HUES48 (cell line): Measurements from ENCODE around the gene RPS6KA4.

Experiments used
- H3K27ac ChIP-seq: one replicate; pipeline ENCODE4 v1.7.0; 2013; ENCODE audit warnings: low read depth, low read length, inconsistent platforms
- H3K27me3 ChIP-seq: 2 replicates; pipeline ENCODE4 v1.6.1; 2013; ENCODE audit warnings: mild to moderate bottlenecking, low read length; ENCODE audit not compliant: control insufficient read depth, insufficient read depth
- H3K36me3 ChIP-seq: 2 replicates; pipeline ENCODE4 v1.6.1; 2013; ENCODE audit warnings: low read length; ENCODE audit not compliant: control insufficient read depth, insufficient read depth
- H3K4me1 ChIP-seq: 2 replicates; pipeline ENCODE4 v1.6.1; 2013; ENCODE audit warnings: mild to moderate bottlenecking, low read length; ENCODE audit not compliant: control insufficient read depth, insufficient read depth
- H3K4me3 ChIP-seq: 2 replicates; pipeline ENCODE4 v1.5.1; 2013; ENCODE audit warnings: mild to moderate bottlenecking, low read depth, low read length
- H3K9ac ChIP-seq: 2 replicates; pipeline ENCODE4 v1.6.1; 2013; ENCODE audit warnings: mild to moderate bottlenecking, low read depth, low read length, moderate library complexity
- H3K9me3 ChIP-seq: 2 replicates; pipeline ENCODE4 v1.6.1; 2013; ENCODE audit warnings: low read length; ENCODE audit not compliant: control insufficient read depth, insufficient read depth

Gene RPS6KA4

DNA sequence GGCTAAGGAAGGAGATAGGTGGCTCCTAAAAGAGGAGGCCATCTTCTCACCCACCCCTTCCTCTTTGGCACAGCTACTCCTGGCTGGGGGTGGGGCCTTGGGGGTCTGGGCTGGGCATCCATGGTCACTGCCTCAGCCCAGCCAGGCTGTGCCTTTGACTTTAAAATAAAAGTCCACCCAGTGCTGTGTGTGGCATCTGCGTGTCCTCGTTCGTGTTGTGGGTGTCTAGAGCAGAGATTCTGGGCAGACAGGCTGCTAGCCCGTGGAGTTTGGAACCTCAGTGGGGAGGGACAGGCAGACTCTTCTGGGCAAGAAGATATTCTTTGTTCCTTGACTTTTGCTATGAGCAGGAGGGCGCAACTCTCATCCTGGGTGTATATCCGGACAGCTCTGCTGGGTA, 13.1 kb downstream of the RPS6KA4 start:
- H3K36me3 ChIP-seq: peaks cover 6% of the 10 kb centered on the region; the same call in 1 of the 2 replicates
- no peak overlapping the region for H3K9ac ChIP-seq
- H3K9me3 ChIP-seq: no peaks in the 10 kb centered on the region
- H3K27ac ChIP-seq: no peak overlapping the region
- H3K4me3 ChIP-seq: no peak overlapping the region
- H3K27me3 ChIP-seq: no peaks in the 10 kb centered on the region
- H3K4me1 ChIP-seq: 0 out of 2 replicates have a peak, but pooled peaks cover 3% of the 10 kb centered on the region

DNA sequence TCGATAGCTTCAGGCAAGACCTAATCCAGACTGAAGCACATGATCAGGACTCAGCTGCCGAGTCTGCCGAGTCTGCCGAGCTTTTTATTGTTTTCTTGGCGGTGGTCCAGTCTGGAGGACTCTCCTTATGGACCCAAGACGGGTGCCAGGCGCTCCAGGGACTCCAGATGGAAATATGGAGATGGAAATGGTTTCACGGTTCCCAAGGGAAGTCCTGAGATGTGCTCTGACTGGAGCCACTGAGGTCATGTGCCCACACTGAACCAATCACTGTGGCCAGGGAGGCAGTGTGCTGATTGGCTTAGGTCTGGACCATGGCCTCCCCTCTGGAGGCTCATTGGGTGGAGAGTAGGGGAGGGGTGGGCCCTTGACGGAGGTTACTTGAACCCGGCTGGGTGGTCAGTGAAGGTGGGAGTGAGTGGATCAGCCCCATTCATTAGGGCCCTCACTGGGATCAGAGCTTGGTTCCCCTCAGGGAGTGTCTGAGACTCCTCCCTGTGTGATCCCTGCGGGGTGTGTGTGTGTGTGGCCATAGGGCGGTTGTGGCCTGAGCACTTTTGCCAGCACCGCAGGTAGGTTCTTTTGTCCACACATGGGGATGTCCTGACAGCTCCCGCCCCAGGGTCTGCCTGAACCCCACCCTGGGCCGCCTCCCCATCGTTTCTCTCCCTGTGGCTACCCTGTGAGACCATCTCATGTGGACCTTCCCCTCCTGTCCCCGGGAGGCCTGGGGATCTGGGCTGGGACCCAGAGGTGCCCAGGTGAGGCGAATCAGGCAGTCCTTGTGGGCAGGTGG, 14.0 kb downstream of the RPS6KA4 start:
- Histone ChIP-seq H3K9me3 (no peaks in the 10 kb centered on the region), H3K4me1 (0 out of 2 replicates have a peak, but pooled peaks cover 3% of the 10 kb centered on the region), H3K9ac (no peak overlapping the region), H3K4me3 (peak overlapping the region; percentile 26; the same call in 1 of the 2 replicates), H3K36me3 (peaks cover under 1% of the 10 kb centered on the region; the same call in 1 of the 2 replicates), H3K27ac (peak overlapping the region; percentile 67), H3K27me3 (no peaks in the 10 kb centered on the region)

- no peak overlapping the region for H3K9ac ChIP-seq
- 0 out of 2 replicates have a peak, but pooled peaks cover 3% of the 10 kb centered on the region for H3K4me1 ChIP-seq
- H3K36me3 ChIP-seq: no peaks in the 10 kb centered on the region
- H3K4me3 ChIP-seq: peak overlapping the region; percentile 26; the same call in 1 of the 2 replicates
- H3K27me3 ChIP-seq: no peaks in the 10 kb centered on the region
- no peaks in the 10 kb centered on the region for H3K9me3 ChIP-seq
- peak overlapping the region; percentile 67 for H3K27ac ChIP-seq
Measured at GRCh38 chr11:64373598-64373974, 14.6 kb downstream of the RPS6KA4 start.

DNA sequence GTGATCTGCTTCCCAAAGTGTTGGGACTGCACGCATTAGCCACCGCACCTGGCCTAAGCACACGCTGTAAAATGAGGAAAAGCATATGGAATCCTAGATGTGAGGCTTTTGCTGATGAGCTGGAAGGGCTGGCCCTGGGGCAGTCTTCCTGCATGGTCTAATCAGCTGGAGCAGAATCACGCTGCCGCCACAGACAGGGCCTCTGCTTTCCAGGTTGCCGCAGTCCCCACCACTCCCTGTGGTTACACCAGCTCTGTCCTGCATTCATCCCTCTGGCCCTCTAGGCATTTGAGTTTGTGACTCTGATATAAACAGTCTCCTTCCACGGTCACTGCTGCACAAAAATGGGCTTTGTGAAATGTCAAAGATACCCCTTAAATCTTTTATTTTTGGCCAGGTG, 17.1 kb downstream of the RPS6KA4 start:
- Histone ChIP-seq H3K4me3 (no peak overlapping the region), H3K36me3 (no peaks in the 10 kb centered on the region), H3K27me3 (no peaks in the 10 kb centered on the region), H3K27ac (no peak overlapping the region), H3K9me3 (no peaks in the 10 kb centered on the region), H3K9ac (no peak overlapping the region), H3K4me1 (0 out of 2 replicates have a peak, but pooled peaks cover 3% of the 10 kb centered on the region)

DNA sequence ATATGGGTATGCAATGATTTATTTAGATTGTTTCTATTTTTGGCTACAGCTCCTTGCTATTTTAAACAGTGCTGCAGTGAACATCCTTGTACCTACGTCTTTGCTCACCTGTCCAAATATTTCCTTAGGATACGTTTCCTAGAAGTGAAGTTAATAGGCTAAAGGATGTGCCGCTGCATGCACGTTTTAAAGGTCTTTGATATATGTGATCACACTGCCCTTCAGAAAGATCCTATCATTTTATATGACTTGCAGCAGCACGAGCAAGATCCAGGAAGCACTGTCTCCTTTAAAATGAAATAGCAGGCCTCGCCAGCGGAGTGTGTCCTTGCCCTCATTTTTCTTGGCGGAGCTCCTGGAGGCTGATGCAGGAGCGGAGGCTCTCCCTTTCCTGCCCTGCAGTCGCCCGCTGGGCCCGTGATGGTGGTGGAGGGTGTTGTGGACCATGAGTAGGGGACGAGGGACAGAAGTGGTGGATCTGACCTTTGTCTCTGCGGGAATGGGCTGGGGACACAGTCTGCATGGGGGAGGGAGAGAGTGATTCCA, 19.4 kb downstream of the RPS6KA4 start:
- H3K27me3 ChIP-seq: no peaks in the 10 kb centered on the region
- 0 out of 2 replicates have a peak, but pooled peaks cover 3% of the 10 kb centered on the region for H3K4me1 ChIP-seq
- no peak overlapping the region for H3K27ac ChIP-seq
- H3K4me3 ChIP-seq: no peak overlapping the region
- no peaks in the 10 kb centered on the region for H3K36me3 ChIP-seq
- no peaks in the 10 kb centered on the region for H3K9me3 ChIP-seq
- no peak overlapping the region for H3K9ac ChIP-seq

DNA sequence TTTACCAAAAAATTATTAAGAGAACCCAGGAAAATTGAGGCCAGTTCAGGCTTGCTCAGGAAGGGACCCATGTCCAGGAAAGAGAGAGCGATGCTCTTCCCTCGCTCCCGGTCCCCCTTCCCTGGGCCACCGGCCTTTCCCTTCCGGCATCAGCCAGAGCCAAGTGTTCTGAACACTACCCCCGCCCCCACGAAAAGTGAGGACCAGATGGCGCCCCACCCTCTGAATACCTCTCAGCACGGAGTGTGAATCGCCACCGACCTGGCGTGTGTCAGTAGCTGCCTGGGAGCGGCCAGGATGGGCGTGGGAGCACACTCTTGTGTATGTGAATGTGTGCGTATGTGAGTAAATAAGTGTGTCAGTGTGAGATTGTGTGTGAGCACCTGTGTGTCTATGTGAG, 20.2 kb downstream of the RPS6KA4 start:
- Histone ChIP-seq H3K27me3 (no peaks in the 10 kb centered on the region), H3K4me3 (no peak overlapping the region), H3K27ac (no peak overlapping the region), H3K4me1 (no peaks in the 10 kb centered on the region), H3K9me3 (no peaks in the 10 kb centered on the region), H3K9ac (no peak overlapping the region), H3K36me3 (no peaks in the 10 kb centered on the region)

GRCh38 chr11:64379817-64380709, 21.1 kb downstream of the RPS6KA4 start:
- Histone ChIP-seq H3K36me3 (no peaks in the 10 kb centered on the region), H3K4me3 (no peak overlapping the region), H3K4me1 (no peaks in the 10 kb centered on the region), H3K27ac (no peak overlapping the region), H3K9ac (no peak overlapping the region), H3K9me3 (no peaks in the 10 kb centered on the region), H3K27me3 (no peaks in the 10 kb centered on the region)

- Histone ChIP-seq H3K27me3 (no peaks in the 10 kb centered on the region), H3K4me3 (no peak overlapping the region), H3K9me3 (no peaks in the 10 kb centered on the region), H3K9ac (no peak overlapping the region), H3K36me3 (no peaks in the 10 kb centered on the region), H3K4me1 (no peaks in the 10 kb centered on the region), H3K27ac (no peak overlapping the region)
Measured at GRCh38 chr11:64381350-64381749, 22.4 kb downstream of the RPS6KA4 start.

DNA sequence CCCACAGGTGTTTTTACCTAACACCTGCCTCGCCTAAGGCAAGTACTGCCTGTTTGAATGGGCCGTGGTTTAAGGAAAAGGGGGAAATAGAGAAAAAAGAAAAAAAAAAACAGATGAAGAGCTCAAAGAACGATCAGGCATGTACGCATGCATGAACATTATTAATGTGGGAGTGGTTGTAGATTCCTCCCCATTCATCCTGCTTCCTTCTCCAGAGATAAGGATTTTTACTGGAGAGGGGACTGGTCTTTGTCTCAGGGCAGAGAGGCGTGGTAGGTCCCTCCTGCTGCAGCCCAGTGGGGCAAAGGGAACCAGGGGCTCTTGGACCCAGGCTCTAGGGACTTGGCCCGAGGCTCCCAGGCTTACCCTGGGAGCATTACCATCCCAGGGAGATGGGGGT, 23.1 kb downstream of the RPS6KA4 start:
- H3K27ac ChIP-seq: no peak overlapping the region
- H3K9me3 ChIP-seq: no peaks in the 10 kb centered on the region
- no peaks in the 10 kb centered on the region for H3K27me3 ChIP-seq
- H3K4me1 ChIP-seq: no peaks in the 10 kb centered on the region
- no peak overlapping the region for H3K4me3 ChIP-seq
- no peak overlapping the region for H3K9ac ChIP-seq
- H3K36me3 ChIP-seq: no peaks in the 10 kb centered on the region

GRCh38 chr11:64382586-64382985, 23.6 kb downstream of the RPS6KA4 start:
- no peak overlapping the region for H3K27ac ChIP-seq
- no peaks in the 10 kb centered on the region for H3K4me1 ChIP-seq
- no peak overlapping the region for H3K9ac ChIP-seq

More at GRCh38 chr11:64382586-64382985, 23.6 kb downstream of the RPS6KA4 start:
- Histone ChIP-seq H3K27me3 (no peaks in the 10 kb centered on the region), H3K36me3 (no peaks in the 10 kb centered on the region), H3K4me3 (no peak overlapping the region), H3K9me3 (no peaks in the 10 kb centered on the region)
